Heart left ventricle (tissue), 13 donors: ENCODE measurements around the gene NLGN4Y.

ENCODE experiments used
- POLR2A ChIP-seq, 2 donors: fragments of 450-650 bp; IDR thresholded peaks; one replicate each; pipeline ENCODE4 v1.6.1; 2017; ENCODE audit warnings: antibody characterized with exemption in 2 of 2, mild to moderate bottlenecking in 2 of 2, moderate library complexity in 2 of 2
- TF ChIP-seq, protein P1 (sequence below), 12 donors: fragments of 200-600 bp; sonication (generic) in 4 of 12; IDR thresholded peaks; one replicate each; pipeline versions ENCODE4 v1.5.0 to v1.8.0; 2018 to 2022; ENCODE audit warnings: antibody characterized with exemption in 12 of 12, mild to moderate bottlenecking in 5 of 12
- donor health status: ischemic (EF 13 %, LVEDD 7.1; RV severe dilation, severe dysfunction).
- donor health status: DM: no; HTN: yes; CAD: no.
- donor health status: DM: no; HTN: no; CAD: no.
- donor health status: ischemic (EF 25% LVEDD 6.9; RV normal size, moderate dysfunction).
- donor health status: ischemic (EF 25% LVEDD 5.7; RV mildly dilated, moderate dysfunction).
- donor health status: ischemic (EF 35%, LVEDD 5.7; RV mildly dilated, moderate dysfunction).
- donor health status: nonischemic (EF 11% LVEDD 7.7; RV severe dilation, severe dysfunction).
- donor health status: DM: yes; HTN: yes; CAD: no.
- donor health status: PGD.
- donor health status: ischemic (EF 29% LVEDD 5.4; RV normal size, mild dysfunction).
- donor health status: nonischemic (EF 23%, LVEDD 6.1; RV moderate dilation, normal function).

DNA sequence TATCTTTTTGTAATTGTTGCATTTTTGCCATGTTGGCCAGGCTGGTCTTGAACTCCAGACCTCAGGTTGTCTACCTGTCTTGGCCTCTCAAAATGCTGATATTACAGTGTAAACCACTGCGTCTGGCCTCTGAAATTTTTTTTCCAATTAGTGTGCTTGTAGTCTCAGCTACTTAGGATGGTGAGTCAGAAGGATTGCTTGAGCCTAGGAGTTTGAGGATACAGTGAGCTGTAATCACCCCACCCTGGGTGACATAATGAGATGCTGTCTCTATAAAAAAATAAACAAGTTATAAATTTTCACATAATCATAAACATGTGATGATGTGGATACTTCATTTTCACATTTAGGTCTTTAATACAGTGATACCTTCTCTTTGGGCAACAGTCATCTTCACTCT is 154.9 kb downstream of the NLGN4Y start:
- no peak for TF ChIP-seq POLR2A (IDR thresholded peaks at IDR 0.05)
- TF ChIP-seq, protein P1, sequence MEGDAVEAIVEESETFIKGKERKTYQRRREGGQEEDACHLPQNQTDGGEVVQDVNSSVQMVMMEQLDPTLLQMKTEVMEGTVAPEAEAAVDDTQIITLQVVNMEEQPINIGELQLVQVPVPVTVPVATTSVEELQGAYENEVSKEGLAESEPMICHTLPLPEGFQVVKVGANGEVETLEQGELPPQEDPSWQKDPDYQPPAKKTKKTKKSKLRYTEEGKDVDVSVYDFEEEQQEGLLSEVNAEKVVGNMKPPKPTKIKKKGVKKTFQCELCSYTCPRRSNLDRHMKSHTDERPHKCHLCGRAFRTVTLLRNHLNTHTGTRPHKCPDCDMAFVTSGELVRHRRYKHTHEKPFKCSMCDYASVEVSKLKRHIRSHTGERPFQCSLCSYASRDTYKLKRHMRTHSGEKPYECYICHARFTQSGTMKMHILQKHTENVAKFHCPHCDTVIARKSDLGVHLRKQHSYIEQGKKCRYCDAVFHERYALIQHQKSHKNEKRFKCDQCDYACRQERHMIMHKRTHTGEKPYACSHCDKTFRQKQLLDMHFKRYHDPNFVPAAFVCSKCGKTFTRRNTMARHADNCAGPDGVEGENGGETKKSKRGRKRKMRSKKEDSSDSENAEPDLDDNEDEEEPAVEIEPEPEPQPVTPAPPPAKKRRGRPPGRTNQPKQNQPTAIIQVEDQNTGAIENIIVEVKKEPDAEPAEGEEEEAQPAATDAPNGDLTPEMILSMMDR (IDR thresholded peaks at IDR 0.05) = no peak
